GM21529 (cell line): ENCODE results near the gene FIGNL1.
"Not testable (repeated sequence)": the region's sequence is repeated elsewhere in the genome, so short reads cannot be mapped to it uniquely, and the experiment has no call there.

Experiments used
- ATAC-seq: cut with Tn5 transposase; IDR thresholded peaks from one replicate; pipeline ENCODE4 v1.9.1; 2021; ENCODE audit not compliant: unreplicated experiment

FIGNL1 gene

DNA sequence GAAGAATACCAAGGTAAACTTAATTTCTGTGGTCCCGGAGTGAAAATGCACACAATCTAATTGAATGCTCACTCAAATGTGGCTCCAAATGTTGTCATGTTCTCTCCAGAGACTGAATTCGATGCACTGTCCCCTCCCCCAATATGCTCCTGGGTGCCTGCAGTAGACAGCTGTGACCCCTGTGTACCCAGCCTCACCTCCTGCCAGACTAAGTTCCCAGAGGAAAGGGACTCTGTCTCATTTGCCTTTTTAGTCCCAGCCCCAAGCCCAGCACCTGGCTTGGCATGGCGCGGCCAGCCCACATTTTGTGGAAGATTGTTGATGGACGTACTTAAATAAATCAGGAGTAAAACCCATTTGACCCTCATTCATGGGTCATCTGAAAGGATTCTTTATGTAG lies 21.8 kb upstream of the FIGNL1 start:
- ATAC-seq, result no peak

DNA sequence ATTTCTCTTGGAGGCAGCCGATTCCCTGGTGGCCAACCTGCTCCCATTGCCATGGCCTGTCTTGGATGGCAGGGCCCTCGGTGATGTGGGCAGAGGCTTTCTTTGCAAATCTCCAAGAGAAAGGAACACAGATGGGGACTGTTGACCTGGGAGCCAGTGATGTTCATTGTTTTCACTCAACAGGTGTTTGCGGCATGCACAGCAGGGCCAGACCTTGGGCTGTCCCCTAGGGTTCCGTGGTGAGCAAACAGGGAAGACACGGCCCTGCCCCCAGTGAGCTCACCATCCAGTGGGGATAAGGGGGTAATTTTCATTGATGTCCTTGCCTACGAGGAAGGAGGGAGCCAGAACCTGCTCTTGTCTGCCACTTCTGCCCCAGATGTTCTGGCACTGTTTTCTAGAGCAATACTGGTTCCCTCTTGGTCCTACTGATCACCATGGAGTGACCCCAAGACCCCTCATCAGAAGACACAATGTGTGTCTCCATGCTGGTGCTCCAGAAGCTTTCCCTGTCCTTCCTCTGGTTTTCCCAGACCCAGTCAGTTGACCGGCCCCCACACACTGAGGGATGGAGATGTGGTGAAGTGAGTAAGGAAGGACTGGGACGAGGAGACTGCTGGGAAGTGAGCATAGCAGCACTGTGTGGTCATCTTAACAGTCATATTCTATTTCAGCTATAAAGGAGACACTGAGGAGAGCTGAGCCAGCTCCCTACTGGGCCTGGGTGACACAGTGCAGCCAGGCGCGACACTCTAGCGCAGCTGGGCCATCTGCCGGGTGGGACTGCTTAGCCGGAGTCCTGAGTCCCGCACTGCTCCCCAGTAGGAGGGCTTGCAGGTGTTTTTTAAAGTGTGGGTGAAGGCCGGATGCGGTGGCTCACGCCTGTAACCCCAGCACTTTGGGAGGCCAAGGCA lies 20.4 kb upstream of the FIGNL1 start:
- no peak for ATAC-seq

DNA sequence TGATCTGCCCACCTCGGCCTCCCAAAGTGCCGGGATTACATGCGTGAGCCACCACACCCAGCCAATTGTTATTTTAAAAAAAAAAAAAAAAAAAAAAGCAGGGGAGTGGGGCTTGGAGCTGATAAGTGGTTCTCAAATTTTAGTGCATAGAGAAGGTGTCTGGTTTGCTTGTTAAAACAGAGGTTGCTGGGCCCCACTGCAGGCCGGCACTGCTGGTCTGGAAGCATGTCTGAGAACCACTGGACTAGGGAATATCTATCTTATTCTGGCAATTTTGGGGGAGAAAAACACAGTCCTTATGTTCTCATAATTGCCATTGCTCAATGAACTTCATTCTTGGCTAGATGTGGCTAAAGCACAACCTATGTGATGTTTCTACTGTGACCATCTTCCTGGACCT lies 19.0 kb upstream of the FIGNL1 start:
- no peak for ATAC-seq

DNA sequence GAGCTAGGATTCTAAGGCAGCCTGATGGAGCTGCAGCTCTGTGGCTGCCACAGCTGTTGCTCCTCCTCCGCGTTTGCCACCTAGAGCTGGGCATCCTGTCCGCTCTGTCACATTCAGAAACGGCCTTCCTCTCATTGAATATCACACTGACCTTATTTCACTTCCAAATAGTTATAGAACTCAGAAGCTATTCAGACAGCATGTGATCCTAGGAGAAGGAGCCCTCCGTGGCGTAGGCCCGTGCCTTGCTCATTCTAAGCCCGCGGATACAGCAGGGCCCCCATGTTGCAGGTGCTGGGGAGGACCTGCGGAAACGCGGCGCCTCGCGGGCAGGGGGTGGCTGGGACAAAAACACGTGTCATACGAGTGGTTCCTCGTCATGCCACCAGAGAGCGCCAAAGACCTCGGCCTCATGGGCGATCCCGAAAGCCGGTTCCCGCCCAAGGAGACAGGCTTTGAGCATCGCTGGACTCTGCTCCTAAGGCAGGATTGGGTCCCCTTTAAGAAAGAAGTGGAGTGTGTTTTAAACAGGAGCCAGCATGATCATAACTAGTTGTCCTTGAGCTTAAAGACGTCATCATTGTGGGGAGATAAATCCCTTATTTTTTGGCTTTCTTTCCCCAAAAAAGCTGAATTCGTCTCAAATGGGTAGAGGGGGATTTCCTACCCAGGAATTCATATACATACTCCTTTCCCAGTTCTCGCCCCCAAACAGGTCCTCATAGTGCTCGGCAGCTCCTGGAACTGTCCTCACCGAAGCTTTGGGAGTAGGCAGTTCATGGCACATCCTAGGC lies 17.9 kb upstream of the FIGNL1 start:
- ATAC-seq, result peak; percentile 89

DNA sequence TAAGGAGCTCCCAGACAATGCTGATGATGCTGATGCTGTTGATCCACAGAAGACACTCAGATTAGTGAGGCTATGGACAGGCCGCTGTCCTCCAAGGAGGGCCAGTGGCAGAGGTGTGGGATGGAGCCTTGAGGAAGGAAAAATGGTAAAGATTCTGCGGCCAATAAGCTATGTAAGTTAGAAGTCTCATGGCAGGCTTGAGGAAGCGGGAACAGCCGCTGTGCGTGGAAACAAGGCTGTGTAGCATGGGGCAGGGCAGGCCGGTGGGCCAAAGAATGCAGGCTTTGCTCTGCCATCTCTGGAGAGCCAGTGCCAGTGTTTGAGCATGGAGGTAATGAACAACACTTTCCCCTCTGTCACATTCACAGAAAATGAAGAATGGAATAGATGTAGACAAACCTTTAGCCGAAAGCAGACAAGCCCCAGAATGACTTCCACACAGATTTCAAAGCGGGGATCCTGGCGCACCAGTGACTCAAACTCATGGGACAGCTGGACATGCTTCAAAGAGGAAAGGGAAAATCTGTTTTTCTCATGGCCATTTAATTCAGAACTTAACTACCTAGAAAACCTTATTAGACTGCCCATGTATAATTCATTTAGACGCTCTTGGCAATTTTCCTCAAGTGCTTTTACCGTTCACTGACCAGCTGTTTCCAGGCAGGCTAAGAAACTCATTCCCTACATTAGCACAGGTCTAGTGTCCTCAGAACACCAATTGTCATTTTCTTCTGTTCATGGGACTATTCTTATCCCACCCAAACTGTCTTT lies 16.9 kb upstream of the FIGNL1 start:
- ATAC-seq, result no peak

DNA sequence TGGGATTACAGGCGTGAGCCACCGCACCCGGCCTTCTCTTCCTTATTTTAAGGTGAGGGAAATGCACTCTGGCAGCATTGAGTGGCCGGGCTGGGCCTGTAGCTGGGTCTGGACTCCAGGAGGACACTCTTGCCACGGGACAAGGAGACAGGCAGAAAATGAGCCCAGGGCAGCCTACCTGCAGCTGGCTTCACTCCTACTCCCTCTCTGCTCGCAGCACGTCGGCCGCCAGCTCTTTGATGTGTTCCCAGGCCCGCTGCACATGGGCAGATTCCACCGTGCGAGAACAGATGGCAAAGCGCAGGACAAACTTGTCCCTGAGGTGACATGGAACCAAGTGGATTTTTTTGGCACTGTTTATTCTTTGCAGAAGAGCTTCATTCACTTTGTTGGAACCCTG lies 12.9 kb upstream of the FIGNL1 start:
- ATAC-seq, result no peak

DNA sequence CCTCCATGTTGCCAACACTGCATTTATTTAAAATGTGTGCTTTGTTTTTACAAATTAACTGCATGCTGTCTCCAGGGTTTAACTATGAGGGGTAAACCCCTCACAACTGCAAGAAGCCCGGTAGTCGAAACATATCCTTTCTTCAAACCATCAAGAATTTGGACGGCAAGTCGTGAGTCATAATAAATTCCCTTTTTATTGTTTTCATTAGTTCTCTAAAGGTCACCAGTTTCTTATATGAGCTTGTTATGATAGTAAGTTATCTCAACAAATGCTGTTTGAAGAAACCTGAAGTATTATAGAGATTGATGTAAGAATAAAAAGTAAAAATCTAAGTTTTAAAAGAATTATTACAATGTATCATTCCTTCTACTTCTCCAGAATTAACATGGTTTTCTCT lies 12.2 kb upstream of the FIGNL1 start:
- ATAC-seq, result no peak

DNA sequence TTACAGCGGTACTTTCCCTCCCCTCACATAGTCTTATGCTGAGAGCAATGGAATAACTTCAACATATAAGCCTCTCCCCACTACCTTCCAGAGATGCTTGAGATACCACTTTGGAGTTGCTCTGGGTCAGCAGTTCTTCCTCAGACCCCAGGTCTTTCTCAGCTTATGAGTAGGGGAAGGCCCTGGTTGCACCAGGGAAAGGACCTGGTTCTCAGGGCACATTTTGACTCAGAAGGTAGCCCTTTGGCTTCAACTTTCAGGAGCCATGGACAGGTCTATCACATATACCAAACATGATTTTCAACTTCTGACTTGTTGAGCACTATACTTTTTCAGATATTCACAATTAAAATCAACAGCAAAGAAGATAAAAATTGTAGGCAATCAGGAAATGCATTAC lies 11.5 kb upstream of the FIGNL1 start:
- no peak for ATAC-seq

DNA sequence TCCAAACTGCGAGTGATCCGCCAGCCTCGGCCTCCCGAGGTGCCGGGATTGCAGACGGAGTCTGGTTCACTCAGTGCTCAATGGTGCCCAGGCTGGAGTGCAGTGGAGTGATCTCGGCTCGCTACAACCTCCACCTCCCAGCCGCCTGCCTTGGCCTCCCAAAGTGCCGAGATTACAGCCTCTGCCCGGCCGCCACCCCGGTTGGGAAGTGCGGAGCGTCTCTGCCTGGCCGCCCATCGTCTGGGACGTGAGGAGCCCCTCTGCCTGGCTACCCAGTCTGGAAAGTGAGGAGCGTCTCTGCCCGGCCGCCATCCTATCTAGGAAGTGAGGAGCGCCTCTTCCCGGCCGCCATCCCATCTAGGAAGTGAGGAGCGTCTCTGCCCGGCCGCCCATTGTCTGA lies 9.0 kb upstream of the FIGNL1 start:
- ATAC-seq, result not testable (repeated sequence)

DNA sequence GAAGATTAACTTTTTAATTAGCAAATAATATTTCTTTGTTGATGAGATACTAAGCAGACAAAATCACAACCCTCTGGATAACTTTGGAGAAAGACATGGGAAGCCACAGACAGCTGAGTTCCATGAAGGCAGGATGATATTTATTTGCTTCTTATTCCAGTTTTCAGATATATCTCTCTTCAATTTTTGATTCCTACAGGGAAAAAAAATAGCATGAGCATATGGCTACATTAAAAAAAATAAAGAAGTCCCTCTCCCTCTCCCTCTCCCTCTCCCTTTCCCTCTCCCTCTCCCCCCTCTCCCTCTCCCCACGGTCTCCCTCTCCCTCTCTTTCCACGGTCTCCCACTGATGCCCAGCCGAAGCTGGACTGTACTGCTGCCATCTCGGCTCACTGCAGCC lies 8.5 kb upstream of the FIGNL1 start:
- not testable (repeated sequence) for ATAC-seq

DNA sequence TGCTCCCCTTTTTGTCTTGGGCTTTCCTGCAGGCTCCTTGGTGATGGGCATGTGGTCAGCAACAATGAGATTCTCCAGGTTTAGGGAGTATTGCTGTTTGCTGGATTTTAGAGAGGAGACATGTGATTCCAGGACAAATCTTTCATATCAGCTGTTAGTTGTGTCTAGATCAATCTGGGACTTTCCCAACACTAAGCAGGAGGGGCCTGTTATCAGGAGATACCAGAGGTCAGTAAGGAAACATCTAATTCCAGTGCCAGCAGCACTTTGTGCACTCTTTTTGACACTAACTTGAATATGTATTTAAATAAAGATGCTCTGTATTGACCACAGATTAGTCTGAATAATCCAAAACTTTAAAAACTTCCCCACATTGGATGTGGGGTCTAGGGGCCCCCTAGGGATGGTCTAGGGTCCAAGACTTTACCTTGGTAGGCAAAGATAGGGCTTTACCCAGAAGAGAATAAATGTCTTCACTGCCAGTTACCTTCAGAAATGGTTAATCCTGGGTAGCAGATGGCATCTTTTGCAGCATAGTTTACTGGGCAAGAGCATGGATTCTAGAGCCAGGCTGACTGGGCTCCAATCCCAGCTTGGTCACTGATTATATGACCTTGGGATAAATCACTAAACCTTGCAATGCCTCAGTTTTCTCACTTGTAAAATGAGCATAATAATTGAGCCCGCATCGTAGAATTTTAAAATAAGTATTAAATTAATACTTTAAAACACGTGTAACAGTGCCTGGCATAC lies 6.4 kb upstream of the FIGNL1 start:
- no peak for ATAC-seq

DNA sequence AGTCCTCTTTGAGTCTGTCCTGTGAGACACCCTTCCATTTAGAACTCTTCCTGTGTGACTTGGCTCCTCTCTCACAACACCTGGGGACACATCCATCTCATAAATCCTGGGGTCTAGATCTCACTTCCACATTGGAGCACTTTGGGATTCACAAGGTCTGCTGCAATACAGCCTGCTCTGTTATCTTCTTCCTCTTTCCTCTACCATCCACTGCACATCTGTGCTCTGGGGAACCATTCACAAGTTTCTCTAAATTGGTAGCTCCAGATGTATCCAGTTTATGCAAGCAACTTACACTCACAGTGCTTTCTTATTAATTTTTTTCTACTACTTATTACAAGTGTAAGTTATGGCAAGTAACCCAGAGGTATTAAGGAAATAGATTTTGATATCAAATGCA lies 5.5 kb upstream of the FIGNL1 start:
- ATAC-seq, result no peak

DNA sequence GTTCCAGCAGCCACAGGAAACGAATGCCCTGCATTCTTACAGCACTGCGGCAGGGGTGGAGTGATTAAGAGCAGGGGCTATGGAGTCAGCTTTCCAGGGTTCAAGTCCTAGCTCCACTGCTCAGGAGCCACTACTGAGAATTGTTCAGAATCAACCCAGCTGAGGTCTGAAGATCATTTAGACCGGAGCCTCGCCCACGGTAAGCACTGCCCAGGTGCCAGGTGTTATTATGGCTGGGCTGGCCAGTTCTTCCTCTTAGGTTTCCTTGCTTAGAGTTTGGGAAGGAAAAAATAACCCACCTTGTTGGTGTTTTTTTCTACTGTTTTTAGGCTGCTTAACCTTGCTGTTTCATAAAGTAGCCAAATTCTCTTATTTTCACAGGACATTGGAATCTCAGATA lies 4.8 kb upstream of the FIGNL1 start:
- ATAC-seq, result no peak

DNA sequence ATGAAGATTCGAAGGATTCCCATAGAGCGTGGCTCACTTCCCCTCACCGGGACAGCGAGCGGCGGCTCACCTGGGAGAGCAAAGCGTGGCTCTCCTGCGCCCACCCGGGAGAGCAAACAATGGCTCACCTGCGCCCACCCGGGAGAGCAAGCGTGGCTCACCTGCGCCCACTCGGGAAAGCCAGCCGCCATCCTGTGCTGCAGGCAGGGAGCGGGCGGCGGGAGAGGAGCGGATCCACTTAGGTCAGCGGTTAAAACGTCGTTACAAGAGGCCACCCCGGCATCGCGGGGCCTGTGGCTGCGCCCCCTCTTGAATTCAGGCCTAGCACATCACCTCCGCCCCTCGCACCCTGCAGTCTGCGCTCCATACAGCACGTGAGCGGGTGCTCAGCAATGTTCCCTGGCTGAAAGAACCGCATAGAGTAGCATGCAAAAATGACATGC lies 461 bp upstream of the FIGNL1 start:
- ATAC-seq, result peak; percentile 14

DNA sequence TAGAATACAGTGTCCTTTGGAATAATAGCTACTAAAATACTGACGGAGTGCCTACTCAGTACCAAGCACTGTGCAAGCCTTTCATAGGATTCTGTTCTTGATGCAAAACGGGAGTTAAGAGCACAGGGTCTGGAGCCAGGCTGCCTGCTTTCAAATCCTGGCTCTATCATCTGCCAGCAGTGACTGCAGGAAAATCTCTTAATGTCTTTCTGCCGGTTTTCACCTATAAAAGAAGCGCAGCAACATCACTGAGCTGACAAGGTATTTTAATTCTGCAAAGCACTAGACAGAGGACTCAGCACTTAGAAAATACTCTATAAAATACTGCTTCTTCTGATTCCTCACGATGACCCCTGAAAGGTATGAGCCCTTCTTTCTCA lies 659 bp downstream of the FIGNL1 start:
- no peak for ATAC-seq

DNA sequence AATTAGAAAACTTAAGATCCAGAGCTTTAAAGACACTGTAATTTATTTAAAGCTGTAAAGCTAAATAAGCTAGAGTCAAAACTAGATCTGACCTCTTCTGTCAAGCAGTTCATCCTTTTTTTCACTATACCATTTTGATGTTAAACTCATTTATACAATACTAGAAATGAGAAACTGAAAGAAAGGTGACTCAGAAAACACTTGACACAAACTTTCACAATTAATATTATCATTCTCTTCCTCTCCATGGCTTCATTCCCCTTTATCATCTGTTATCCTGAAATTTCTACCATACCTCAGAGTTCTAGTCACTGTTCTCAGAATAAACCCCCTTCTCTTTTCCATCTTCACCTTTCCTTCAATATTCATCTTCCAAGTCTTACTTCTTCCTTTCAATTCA lies 1.3 kb downstream of the FIGNL1 start:
- peak; percentile 27 for ATAC-seq

DNA sequence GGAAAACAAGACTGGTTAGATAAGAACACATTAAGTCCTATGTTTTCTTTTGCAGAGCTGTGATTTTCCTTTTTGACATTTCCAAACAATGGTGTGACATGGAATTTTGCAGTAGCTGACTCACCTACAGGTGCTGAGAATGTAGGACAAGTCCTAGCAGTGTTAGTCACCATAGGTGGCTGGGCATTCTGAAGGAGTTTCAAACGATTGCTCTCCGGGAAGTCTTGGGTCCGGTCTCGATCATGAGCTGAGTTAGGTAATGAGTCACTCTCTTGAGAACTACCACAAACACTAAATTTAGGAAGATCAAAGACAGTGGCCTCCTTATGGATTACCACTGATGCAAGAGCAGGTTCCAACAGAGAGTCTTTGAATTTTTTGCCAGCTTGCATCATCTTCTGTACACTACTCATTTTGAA lies 3.6 kb downstream of the FIGNL1 start:
- peak; percentile 48 for ATAC-seq

DNA sequence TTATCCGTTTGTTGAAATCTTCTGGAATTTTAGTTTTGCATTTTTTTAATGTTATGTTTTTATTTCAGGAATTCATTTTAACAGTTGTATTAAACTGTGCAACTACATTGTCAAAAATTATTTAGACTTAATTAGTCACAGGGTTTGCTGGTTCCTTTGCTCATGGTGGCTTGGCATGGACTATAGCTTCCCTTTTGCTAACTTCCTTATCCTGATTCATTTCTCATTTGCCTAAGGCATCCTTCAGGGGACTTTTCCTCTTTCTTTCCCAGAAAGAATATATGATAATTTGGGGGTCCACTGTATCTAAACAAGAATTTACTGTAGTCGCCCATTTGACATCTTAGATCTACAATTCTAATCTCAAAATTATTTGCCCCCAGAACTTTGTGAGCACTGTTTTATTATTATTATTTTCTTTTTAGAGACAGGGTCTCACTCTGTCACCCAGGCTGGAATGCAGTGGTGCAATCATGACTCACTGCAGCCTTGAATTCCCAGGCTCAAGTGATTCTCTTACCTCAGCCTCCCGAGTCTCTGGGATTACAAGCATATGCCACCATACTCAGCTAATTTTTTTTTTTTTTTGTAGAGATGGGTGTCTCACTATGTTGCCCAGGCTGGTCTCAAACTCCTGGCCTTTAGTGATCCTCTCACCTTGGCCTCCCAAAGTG lies 13.9 kb downstream of the FIGNL1 start:
- no peak for ATAC-seq

DNA sequence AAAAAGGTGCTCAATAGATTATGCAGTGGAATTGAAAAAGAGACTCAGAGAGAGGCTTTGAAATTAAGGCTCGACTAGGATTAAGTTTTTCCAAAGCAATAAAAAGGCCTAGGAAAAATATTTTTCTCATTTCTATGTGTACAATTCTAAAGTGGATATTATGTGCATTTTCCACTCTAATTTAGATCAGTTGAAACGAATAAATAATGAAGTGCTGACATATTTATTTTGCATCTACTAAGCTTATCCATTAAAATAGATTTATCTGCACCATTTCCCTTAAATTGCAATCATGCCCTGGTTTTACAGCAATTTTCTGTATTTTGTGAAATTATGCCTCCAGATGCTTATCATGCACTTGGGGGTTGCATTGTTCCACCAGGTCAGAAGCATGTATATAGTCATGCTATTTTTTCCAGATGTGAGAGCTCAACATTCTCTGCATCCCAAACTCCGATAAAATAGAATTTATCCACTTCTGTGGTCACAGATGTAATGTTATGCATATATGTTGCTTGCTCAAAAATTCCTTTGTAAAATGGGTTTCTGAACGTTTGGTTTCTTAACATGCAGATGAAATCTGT lies 18.3 kb downstream of the FIGNL1 start:
- no peak for ATAC-seq

DNA sequence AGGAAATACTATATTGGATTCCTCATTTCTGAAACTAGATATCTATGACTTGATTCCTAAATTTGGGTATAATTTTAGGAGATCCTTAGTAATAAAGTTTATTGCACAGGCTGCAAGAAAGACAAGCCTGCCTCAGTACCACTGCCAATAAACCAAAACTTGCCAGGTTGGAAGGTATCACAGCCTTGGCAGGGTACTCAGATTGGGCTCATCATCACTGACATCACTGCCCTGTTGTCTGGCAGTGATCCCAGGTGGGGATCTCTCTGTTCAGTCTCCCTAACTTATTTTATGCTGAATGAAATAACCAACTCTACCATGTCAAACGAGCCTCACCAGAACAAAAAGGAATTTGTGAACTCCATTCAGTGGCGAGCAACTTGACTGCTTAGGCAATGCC lies 18.8 kb downstream of the FIGNL1 start:
- ATAC-seq, result no peak
